GM18870 (cell line): Measurements from ENCODE around the gene TOX3.

Source experiments
- ATAC-seq: cut with Tn5 transposase; IDR thresholded peaks from one replicate; pipeline ENCODE4 v1.9.1; 2021; ENCODE audit warnings: moderate library complexity; ENCODE audit not compliant: unreplicated experiment

Gene TOX3

DNA sequence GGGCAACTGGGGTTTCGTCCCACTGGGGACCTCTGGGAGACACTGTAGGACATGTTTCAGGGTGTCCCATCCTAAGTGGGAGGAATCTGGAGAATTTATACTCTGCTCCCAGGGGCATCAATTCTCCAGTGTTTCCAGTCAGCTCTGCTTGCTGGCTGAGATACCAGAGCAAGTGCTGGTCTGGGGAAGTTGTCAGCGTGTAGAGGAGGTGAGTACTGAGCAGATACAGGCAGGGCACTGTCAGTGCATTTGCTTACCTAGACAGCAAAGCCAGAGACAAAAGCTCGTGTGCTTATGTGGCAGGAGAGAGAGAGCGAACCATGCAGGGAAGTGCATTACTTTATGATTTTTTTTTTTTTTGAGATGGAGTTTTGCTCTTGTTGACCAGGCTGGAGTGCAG lies 20.2 kb upstream of the TOX3 start:
- no peak for ATAC-seq

DNA sequence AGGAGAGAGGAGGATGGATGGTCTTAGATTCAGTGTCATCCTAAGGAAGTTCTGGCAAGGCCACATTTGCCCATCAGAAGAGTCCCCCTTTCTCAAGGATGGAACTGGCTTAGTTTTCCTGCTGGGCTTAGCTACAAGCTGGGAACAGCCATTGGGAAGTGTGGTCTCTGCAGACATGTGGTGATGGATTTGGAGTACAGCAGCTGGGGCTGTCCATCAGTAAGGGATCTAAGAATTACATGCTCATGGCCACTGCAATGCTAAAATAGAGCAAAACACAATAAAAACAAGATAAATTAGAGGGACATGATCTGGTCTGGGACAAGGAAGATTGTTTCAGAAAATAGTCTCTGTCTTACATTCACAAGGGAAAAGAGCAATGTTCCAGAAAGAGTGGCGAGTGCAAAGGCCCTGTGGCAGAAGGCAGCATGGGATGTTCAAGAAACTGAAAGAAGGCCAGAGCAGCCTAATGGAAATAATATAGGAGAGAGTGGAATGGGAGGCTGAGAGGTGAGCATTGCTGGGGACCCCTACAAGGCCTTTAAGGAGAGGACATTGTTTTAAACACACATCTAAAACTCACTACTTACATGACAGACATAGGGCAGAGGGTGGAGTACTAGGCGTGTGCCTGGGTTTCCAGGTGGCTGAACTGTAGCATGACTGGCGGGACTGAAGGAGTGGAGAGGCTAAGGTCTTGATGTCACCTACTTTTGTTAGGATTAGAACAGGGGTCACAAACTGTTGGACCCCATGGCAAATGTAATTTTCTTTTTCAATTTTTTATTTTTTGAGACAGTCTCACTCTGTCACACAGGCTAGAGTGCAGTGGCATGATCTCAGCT lies 17.0 kb upstream of the TOX3 start:
- ATAC-seq = no peak

DNA sequence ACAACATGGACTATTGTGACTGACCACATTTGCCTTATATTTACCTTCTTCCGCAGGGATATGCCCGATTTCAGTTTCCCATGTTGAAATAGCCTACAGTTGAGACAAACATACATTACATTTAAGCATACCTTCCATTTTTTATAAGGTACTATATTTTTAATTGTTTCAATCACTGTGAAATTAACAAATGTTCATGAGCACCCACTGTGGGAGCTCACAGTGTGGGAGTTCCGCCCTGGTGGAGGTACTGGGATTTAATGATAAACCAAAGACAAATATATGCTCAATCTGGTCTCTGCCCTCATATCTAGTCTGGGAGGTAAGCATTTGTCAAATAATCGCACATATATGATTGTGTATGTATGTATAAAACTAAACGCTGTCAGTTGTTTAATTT lies 15.8 kb upstream of the TOX3 start:
- no peak for ATAC-seq

DNA sequence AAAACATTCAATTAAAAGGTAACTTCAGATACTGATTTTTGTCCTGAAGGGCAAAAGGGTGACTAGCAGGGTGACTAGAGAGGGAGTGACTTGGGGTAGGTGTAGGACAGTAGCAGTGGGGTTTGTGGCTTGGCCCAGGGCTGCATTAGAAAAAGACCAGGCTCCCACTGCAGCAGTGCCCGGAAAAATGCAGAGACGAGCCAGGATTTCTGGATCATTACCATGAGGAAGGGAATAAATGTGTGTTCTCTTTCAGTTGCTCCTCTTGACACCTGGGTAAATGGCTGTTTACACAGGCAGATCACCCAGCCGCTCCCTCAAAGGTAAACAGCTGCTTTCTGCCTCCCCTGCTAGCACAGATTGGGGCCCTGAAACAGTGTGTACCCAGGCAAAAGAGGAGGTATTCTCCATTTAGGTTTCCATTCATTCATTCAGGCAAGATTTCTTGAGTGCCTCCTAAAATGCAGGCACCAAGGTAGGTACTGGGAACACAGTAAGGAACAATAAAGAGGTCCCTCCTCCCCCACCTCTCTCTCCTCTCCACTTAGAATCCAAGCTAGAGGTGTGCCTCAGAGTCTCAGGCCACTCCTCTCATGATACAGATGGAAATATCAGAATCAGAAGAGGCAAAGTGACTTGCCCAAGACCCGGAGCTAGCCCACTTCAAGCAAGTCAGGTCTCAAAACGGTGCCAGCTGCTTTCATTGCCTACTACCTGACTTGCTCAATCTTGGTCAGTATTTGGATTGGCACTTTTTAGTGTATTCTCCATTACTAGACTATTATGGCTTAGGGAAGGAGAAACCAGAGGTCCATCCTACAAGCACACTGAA lies 15.2 kb upstream of the TOX3 start:
- no peak for ATAC-seq

DNA sequence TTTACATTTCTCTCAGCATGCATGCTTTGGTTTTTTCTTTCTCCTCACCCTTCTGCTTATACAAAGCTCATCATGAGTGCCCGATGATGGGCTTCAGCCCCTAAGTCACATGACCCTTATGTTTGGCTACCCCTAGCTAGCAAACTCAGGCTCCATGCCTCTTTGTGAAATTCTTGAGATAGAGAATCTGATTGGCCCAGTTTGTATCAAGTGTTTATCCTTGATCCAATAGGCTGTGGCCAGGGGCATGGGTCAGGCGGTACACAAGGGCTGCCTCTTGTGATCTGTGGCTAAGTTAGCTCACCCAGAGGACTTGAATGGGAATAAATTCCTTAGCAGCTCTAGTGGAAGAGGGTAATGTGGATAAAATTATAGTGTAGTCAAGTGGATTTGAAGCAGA lies 11.5 kb upstream of the TOX3 start:
- ATAC-seq = no peak

DNA sequence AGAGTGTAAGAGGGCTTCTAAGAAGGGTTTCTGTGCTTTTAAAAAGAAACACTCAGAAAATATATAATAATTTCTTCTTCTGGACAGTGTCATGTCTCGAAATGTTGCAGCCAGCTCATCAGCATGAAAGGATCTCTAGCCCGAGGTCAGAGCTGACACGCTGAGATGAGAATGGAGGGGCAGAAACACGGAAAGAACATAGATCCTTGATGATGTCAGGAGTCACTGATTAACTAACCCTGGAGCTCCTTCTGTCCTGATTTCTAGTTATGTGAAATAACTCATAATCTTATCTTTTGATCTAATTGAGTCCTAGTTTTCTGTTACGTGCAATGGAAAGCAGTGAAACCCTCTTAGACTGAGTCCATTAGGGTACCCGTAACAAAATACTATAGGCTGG lies 10.3 kb upstream of the TOX3 start:
- ATAC-seq = no peak

DNA sequence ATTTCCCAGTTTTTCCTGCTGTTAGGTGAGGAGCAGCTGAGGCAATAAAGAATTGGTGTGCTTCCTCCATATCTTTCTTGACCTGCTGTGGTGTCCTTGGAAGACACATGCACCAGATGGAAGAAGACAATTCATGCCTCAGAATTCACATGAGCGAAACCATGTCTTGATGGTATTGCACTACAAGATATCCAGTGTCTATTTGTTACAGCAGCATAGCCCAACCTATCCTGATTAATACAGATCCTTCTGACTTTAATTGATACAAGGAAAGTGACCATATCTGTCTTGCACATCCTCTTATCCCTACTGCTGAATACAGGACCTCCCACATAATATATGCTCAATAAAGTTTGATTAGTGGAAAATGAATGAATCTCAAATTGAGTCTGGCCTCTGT lies 9.1 kb upstream of the TOX3 start:
- no peak for ATAC-seq

DNA sequence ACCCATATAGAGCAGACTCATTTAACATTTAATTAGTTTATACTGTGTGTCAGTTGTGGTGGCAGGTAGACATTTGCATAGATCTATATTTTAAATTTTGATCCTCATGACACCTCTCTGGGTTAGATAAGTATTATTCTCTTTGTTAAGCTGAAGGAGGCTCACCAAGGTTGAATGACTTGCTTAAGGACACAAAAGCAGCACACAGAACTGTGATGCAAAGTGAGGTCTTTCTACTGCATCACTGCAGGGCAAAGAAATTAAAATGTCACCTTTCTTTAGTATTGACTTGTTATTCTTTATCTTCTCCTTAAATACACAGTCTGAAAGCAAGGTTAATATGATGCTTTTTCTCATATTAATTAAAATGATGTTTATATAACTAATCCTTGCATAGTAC lies 8.6 kb upstream of the TOX3 start:
- no peak for ATAC-seq

DNA sequence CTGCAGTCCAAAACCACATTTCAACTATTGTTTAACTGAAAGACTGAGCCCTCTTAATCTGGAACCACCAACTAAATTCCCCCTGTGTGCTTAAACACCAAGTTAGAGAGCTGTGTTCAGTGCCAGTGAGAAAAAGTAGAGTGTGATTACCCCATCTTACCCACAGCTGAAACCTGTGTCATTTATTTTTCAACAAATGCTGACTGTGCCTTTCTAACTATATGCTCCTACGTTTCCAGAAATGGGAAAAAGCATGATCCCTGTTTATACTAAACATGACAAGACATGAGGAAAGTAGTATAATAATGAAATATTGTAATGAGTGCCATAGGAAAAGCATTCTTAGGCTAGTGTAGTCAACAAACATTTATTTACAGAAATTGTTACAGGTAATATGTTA lies 7.4 kb upstream of the TOX3 start:
- ATAC-seq = no peak

DNA sequence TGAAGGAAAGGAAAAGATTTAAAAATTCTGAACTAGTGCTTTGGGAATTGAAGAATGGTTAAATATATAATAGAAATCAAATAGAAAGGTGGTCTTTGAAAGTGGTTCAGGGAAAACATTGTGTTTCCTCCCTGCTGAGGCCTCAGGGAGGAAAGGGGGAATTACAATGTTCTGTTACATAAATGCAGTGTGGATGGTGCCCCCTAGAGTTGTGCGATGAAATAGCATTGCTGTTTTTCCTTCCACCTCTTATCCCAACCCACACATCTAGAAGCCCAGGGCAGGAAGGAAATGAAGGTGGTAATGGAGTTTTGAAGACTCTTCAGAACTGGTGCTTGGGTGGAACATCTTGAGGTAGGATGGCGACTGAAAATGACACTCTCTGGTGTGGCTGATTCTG lies 6.4 kb upstream of the TOX3 start:
- ATAC-seq = no peak

DNA sequence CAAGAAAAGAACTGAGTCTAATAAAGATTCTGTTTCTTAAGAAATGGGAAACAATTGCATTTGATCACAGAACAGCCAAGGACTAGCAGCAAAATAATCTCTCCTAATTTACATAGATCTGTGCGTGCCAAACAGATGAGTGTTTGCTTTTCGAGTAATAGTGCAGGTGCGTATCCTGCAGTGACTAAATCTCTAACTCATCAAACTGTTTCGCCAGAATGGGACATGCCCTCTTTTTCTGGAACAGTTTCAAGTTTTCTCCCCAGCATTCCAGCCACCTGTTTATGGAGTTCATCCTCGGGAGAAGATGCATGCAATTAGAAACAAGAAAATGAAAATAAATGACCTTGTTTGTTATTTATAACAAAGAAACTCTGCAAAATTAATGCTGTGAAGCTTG lies 5.7 kb upstream of the TOX3 start:
- ATAC-seq = no peak

DNA sequence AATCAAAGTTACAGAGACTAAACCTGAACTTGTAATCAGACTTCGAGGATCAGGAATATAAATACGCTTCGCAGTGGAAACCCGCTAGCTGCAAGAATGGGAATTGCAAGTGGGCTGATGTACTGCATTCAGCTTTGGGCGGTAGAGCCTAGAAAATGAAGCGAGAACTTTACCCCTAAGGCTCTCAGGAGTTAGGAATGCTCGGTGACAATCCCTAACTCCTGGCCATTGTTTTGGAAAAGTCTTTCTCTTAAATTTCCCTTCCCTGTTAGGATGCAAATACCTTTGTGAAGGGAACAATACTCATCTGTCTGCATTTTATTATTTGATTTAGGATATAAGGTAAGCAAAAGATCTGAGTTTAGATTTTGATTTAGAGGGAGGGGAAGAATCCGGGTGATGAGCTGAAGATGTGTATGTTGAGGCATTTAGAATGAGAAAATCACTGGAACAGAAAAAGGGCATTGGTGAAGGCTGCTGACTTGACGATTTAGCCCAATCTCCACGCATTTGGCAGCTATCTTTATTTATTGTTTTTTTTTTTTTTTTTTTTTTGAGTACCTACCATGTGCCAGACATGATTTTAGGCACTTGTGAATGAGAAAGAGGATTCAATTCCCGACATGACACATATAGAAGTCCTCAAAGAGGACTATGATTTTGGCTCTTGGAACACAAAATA lies 2.2 kb upstream of the TOX3 start:
- no peak for ATAC-seq

DNA sequence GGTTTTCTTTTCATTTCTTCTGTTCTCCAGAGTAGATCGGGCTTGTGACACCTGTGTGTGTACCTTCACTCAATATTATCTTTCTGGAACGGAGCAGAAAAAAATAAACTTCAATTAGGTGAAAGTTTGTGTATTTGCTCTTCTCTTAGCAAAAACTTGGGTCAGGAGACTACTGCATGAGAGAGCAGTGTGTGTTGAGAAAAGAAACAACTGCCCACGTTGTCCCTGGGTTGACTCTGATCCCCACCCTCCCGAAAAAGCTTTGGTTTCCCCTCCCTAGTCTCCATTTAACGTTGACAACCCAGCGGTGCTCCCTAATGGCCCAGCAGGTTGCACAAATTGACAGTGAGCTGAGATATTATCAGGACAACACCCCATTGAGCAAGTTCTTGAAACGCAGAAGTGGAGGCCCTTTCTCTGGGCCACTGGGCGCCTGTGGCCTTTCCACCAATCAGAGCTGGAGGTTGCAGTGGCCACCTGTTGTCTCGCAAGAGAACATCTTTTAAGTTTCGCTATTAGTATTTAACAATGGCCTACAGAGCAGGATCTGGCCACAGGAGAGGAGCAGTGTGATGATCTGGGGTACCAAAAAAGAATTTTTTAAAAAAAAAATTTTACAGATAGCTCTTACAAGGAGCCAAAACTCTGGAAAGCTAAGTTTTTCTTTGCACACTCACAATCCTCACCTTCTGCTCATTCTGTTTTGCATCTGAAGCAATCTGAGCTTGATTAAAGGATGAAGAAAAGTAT lies 1.5 kb upstream of the TOX3 start:
- peak; percentile 81 for ATAC-seq

DNA sequence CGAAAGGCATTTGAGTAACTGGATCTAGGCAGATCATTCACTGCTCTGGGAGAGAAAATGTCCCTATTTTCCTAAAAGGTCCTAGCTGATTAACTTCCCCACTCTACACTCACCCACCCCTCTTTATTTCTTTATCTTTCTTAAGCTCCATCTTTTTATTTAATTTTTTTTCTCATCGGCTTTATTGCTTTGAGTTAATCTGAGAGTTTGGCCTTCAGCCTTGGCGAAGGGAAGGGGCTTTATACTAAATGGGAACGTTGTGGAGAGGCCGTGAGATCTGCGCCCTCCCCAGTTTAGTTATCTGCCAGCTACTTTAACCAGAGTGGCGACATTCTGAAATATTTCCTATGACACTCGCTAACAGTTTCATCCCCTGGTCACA lies 882 bp upstream of the TOX3 start:
- no peak for ATAC-seq

DNA sequence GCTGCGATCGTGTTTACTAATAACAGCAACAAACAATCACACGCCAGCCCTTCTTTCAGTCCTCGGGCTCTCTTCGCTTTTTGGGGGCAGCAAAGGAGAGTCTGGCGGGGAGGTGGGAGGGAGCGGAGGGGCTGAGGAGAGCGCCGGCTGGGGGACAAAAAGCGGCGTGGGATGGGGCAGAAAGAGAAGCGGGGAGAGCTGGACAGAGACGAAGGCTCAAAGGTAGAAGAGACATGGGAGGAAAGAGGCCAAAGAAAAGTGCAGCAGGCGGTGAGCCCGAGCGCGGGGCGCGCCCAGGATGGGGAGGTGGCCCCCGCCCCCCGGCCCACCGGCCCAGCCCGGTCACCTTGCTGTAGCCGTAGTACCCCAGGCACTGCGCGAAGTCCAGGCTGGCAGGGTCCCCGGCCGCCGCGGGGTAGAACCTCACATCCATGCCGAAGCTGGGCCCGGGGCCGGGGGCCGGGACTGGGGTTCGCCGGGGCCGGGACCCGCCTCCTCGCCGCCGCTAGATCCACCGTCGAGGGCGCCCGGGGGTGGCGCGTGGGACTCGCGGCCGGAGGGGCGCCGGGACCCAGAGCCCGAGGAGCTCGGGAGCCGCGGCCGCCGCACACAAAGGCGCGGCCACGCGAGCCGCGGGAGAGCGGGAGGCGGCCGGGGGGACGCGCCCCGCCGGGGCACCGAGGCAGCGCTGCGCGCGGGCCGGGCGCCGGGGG lies 496 bp downstream of the TOX3 start:
- ATAC-seq = no peak

DNA sequence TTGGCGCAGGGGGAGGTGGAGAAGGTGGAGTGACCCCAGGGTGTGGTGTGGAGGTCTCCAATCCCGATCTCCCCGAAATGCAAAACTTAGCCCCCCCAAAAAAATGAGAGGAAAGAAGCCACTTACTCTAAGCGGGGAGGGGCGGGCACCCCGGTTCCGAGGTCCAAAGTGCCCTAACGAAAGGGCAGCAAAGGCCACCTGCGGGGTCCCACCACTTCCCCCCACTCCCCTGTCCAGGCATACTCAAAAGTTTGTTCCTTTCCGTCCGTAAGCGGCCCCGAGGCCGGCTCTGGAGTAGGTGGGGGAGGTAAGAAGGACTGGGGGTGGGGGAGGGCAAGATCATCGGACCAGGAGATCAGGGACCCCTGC lies 1.1 kb downstream of the TOX3 start:
- ATAC-seq = no peak

DNA sequence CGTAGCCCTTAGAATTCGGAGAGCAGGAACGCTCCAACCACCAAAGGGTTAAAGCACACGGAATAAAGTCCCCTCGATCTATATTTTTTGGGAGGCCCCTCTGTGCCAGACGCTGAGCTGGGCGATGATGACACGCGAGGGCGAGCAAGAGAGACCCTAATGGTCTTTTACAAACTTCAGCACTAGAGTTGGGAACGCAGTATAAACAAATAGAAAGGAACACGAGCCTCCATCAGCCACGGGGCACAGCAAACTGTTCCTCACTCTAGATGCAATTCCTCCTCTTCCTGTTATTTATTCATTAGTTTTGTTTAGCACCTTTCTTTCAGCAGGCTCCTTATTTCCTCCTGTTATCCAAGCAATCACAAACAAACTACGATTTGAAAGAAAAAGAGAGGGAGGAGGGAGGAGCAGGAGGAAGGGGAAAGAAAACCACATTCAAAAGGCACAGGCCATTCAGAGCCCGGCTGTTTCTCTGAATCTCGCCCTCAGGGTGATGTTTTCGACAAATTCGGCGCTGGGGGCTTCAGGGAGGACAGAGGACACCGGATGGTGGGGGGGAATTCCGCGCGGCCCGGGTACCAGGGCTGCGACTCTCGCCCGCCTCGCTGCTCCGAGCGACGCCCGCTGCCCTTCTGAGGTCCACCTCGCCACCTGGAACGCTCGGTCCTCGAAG lies 1.6 kb downstream of the TOX3 start:
- ATAC-seq = no peak

DNA sequence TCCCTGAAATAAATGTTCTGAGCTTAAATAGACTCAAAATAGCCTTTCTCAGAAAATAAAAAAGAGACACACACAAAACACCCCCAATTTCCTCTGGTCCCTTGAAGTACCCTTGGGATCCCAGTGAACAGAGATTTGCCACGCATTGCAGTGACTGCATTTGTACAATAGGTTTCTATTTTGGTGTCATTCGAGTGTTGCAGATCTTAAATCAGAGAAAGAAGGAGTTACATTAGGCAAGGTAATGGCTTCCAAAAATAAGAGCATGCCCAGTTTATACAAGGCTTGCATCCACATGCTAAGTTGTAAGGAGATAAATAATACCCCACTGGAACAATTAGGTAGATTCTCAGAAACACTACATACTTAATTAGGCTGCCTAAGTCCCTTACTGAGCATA lies 2.2 kb downstream of the TOX3 start:
- ATAC-seq = no peak

DNA sequence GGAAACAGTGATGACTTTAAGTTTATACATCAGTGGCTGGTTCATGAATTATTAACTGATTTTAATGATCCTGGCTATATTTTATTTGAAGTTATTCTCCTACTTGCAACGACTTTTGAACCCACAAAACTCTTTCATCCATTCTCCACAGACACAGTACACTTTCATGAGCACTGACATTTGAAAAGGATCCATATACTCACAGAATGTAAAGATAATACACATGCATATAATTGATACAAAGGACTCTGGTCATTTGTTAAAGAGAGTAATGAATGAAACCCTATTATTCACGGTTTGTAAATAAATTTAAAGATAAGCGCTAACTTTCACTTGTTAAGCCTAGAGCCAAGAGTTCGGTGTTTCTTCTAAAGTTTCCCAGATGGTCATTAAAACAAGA lies 3.3 kb downstream of the TOX3 start:
- ATAC-seq = no peak

DNA sequence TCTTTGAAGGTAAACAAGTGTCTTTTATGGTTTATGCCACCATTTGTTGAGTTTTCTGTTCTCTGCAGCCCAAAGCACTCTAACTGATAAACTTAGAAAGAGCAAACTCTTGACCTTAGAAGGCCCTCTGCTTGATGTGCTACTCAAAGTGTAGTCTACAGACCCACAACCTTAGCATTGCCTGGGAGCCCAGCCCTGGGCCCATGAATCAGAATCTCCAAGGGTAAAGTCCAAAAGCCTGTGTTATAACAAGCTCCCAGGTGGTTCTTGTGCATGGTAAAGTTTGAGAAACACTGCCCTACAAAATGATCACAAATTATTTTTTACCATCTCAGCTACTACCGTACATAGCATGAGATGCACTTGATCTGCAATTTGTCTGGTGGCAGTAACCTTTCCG lies 6.0 kb downstream of the TOX3 start:
- no peak for ATAC-seq
